Right atrium auricular region (tissue), 2 donors: Measurements from ENCODE around the gene MCHR2. TPM values are rescaled to one million over a fixed set of nuclear protein-coding genes. Genes with fewer than 3 reads are reported as not detected.

ENCODE experiments used
- DNase-seq: peaks from one replicate; pipeline ENCODE4 v3.0.0-alpha.2; 2019; ENCODE audit warnings: low spot score
- H3K27ac ChIP-seq, 2 donors: fragments of 200-600 bp; sonication (generic); 1 replicate in 1 of 2; 2 replicates in 1 of 2; pipeline ENCODE4 v1.5.1; 2016 to 2019
- H3K27me3 ChIP-seq, 2 donors: fragments of 200-600 bp; sonication (generic); one replicate each; pipeline versions ENCODE4 v1.5.1 to v1.6.0; 2017 to 2019
- H3K36me3 ChIP-seq: fragments of 200-600 bp; sonication (generic); one replicate; pipeline ENCODE4 v1.5.1; 2016
- H3K4me1 ChIP-seq, 2 donors: fragments of 200-600 bp; sonication (generic); one replicate each; pipeline versions ENCODE4 v1.5.1 to v1.6.0; 2017 to 2019
- H3K4me3 ChIP-seq, 2 donors: fragments of 200-600 bp; sonication (generic); 1 replicate in 1 of 2; 2 replicates in 1 of 2; pipeline ENCODE4 v1.5.1; 2017 to 2019; ENCODE audit warnings: mild to moderate bottlenecking in 1 of 2, moderate library complexity in 1 of 2
- H3K9me3 ChIP-seq, 2 donors: fragments of 200-600 bp; sonication (generic); one replicate each; pipeline ENCODE4 v1.5.1; 2019
- total RNA-seq, 2 donors: library from RNA; depleted of rRNA; stranded (reverse); fragments of >200 nt; gene quantifications; one replicate each; pipeline ENCODE4 v1.1.0, GENCODE V29; 2016
- TF ChIP-seq, protein P1 (sequence below), 2 donors: fragments of 200-600 bp; sonication (generic); IDR thresholded peaks; one replicate each; pipeline ENCODE4 v1.5.1; 2019; ENCODE audit warnings: antibody characterized with exemption in 2 of 2

The MCHR2 gene
- total RNA-seq, 2 donors from 2014 or later: not detected

- Histone ChIP-seq H3K9me3 (no peaks in the 10 kb centered on the region), H3K4me3 (no peak overlapping the region), H3K27ac (no peak overlapping the region), H3K4me1 (no peaks in the 10 kb centered on the region), H3K36me3 (no peaks in the 10 kb centered on the region), H3K27me3 (no peaks in the 10 kb centered on the region)
- DNase-seq: no peak
- TF ChIP-seq, protein P1, sequence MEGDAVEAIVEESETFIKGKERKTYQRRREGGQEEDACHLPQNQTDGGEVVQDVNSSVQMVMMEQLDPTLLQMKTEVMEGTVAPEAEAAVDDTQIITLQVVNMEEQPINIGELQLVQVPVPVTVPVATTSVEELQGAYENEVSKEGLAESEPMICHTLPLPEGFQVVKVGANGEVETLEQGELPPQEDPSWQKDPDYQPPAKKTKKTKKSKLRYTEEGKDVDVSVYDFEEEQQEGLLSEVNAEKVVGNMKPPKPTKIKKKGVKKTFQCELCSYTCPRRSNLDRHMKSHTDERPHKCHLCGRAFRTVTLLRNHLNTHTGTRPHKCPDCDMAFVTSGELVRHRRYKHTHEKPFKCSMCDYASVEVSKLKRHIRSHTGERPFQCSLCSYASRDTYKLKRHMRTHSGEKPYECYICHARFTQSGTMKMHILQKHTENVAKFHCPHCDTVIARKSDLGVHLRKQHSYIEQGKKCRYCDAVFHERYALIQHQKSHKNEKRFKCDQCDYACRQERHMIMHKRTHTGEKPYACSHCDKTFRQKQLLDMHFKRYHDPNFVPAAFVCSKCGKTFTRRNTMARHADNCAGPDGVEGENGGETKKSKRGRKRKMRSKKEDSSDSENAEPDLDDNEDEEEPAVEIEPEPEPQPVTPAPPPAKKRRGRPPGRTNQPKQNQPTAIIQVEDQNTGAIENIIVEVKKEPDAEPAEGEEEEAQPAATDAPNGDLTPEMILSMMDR (IDR thresholded peaks at IDR 0.05): no peak
Measured at GRCh38 chr6:99894815-99895214, 99.2 kb downstream of the MCHR2 start.

DNA sequence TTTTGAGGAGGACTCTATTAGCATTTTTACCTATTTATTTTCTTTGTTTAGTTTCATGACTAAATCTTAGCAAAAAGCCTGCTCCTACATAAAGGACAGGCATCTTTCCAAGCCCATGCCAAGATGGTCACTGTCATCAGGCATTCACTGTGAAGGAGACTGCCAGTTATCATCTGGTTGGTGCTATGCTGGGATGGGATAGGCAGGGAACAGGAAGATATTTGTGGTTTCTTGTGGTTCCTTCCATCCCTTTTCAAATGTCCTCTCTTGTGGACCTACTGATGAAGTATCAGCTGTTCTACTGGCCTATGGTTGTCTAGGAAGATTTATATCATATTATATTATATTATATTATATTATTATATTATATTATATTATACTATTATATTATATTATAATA, 107.0 kb downstream of the MCHR2 start:
- DNase-seq: no peak
- Histone ChIP-seq H3K36me3 (no peaks in the 10 kb centered on the region), H3K27me3 (no peaks in the 10 kb centered on the region), H3K4me1 (no peaks in the 10 kb centered on the region), H3K4me3 (no peak overlapping the region), H3K27ac (no peak overlapping the region), H3K9me3 (no peaks in the 10 kb centered on the region)
- TF ChIP-seq, protein P1 (IDR thresholded peaks at IDR 0.05): no peak

DNA sequence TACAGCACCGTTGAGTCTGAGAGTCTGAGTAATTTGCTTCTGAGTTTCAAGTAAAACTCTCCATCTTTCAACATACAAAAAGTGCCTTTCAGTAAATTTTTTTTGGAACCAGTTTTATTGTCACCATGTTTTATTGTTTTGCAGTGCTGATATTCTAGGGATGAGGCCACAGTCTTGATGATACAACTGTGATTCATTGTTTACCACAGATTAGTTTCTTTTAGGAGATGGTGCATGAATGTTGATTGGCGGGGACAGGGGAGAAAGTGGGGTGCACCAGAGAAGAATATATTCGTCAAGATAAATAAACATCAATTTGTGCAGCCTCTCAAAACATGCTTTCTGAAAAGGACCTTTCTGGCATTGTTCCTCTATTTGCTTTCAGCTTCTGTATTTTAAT, 109.0 kb downstream of the MCHR2 start:
- TF ChIP-seq, protein P1 (IDR thresholded peaks at IDR 0.05): no peak
- H3K27ac ChIP-seq: no peak overlapping the region

GRCh38 chr6:99882128-99882702, 111.8 kb downstream of the MCHR2 start:
- no peaks in the 10 kb centered on the region for H3K4me1 ChIP-seq
- no peak overlapping the region for H3K27ac ChIP-seq
- DNase-seq: no peak
- TF ChIP-seq, protein P1 (IDR thresholded peaks at IDR 0.05): no peak
- no peaks in the 10 kb centered on the region for H3K27me3 ChIP-seq
- no peaks in the 10 kb centered on the region for H3K36me3 ChIP-seq
- no peaks in the 10 kb centered on the region for H3K9me3 ChIP-seq
- no peak overlapping the region for H3K4me3 ChIP-seq

More for the DNA sequence above, 109.0 kb downstream of the MCHR2 start:
- Histone ChIP-seq H3K36me3 (no peaks in the 10 kb centered on the region), H3K4me3 (no peak overlapping the region), H3K9me3 (no peaks in the 10 kb centered on the region), H3K4me1 (no peaks in the 10 kb centered on the region), H3K27me3 (no peaks in the 10 kb centered on the region)
- no peak for DNase-seq

DNA sequence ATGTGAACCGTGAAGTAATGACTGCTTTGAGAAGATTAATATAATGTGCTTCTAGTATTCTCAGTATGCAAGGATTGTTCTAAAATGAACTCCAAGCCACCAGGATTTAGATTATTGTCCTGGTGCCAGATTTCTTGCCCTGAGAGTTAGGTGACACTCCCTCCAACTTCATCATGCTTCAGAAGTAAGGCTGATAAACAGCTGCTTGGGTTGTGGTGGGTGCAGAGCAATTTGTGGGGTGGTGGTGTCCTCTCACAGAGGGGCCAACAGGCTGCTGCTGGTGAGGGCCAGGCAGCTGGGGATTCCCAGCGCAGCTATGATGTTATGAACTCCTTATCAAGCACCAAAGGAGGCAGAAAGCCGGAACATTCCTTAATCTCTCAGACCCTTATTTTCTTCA, 114.6 kb downstream of the MCHR2 start:
- no peaks in the 10 kb centered on the region for H3K4me1 ChIP-seq
- H3K36me3 ChIP-seq: no peaks in the 10 kb centered on the region
- H3K27ac ChIP-seq: no peak overlapping the region
- no peak for DNase-seq
- H3K27me3 ChIP-seq: no peaks in the 10 kb centered on the region
- TF ChIP-seq, protein P1 (IDR thresholded peaks at IDR 0.05): no peak
- no peak overlapping the region for H3K4me3 ChIP-seq
- H3K9me3 ChIP-seq: no peaks in the 10 kb centered on the region

DNA sequence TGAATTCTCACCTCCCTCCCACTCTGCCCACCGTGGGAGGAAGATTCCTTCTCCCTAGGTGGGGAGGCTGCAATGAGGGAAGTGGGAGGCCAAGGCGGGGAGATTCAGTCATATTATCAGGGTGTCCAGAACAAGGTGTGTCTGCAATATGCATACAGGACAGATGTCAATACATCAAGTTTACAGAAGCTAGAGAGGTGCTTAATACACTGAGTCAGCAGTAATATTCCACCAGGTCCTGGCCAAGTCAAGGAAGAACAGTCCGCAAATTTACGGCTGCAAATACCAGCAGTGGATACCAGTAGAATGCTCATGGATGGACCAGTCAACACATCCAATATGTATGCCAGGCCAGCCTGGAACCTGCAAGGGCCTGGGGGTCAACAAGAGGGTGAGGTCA, 119.0 kb downstream of the MCHR2 start:
- DNase-seq: no peak
- H3K27ac ChIP-seq: no peak overlapping the region
- no peaks in the 10 kb centered on the region for H3K36me3 ChIP-seq
- TF ChIP-seq, protein P1 (IDR thresholded peaks at IDR 0.05): no peak
- H3K4me1 ChIP-seq: no peaks in the 10 kb centered on the region
- H3K4me3 ChIP-seq: no peak overlapping the region
- no peaks in the 10 kb centered on the region for H3K9me3 ChIP-seq
- no peaks in the 10 kb centered on the region for H3K27me3 ChIP-seq
